Stimulated activated CD8-positive, alpha-beta memory T cell treated with anti-CD3 and anti-CD28 coated beads, Interleukin-4, amount 100 ng/mL, for 24 hours (primary cell): ENCODE results near the gene IPO13.

Source experiments
- DNase-seq: peaks from one replicate; pipeline ENCODE4 v3.0.0-alpha.2; 2020; ENCODE audit warnings: low read depth

IPO13 gene

GRCh38 chr1:43946236-43947060 lies at the start of gene IPO13:
IPO13 (plus strand) TSS chr1:43946950; CDS start chr1:43947601, 651 bp downstream.
- DNase-seq = peak; percentile 91

GRCh38 chr1:43898981-43899380 lies 47.8 kb upstream of the IPO13 start:
- no peak for DNase-seq

GRCh38 chr1:43900386-43900785 lies 46.4 kb upstream of the IPO13 start:
- no peak for DNase-seq

GRCh38 chr1:43901196-43901961 lies 45.4 kb upstream of the IPO13 start:
- no peak for DNase-seq

GRCh38 chr1:43902058-43902831 lies 44.5 kb upstream of the IPO13 start:
- no peak for DNase-seq

GRCh38 chr1:43904660-43905551 lies 41.8 kb upstream of the IPO13 start:
- DNase-seq = no peak

- DNase-seq = no peak
Observed at GRCh38 chr1:43908226-43908625, 38.5 kb upstream of the IPO13 start.

- DNase-seq = no peak
Observed at GRCh38 chr1:43908858-43909257, 37.9 kb upstream of the IPO13 start.

- DNase-seq = no peak
Observed at GRCh38 chr1:43910343-43910742, 36.4 kb upstream of the IPO13 start.

- DNase-seq = no peak
Observed at GRCh38 chr1:43912607-43913006, 34.1 kb upstream of the IPO13 start.

GRCh38 chr1:43913051-43913501 lies 33.7 kb upstream of the IPO13 start:
- no peak for DNase-seq

- DNase-seq = no peak
Observed at GRCh38 chr1:43913666-43914360, 32.9 kb upstream of the IPO13 start.

GRCh38 chr1:43914576-43915525 lies 31.9 kb upstream of the IPO13 start:
- DNase-seq = no peak

GRCh38 chr1:43919906-43920305 lies 26.8 kb upstream of the IPO13 start:
- no peak for DNase-seq

- no peak for DNase-seq
Observed at GRCh38 chr1:43921022-43921421, 25.7 kb upstream of the IPO13 start.

GRCh38 chr1:43924516-43924915 lies 22.2 kb upstream of the IPO13 start:
- DNase-seq = no peak

- DNase-seq = no peak
Observed at GRCh38 chr1:43925846-43926245, 20.9 kb upstream of the IPO13 start.

GRCh38 chr1:43930168-43930948 lies 16.4 kb upstream of the IPO13 start:
- no peak for DNase-seq

- DNase-seq = no peak
Observed at GRCh38 chr1:43930949-43931275, 15.8 kb upstream of the IPO13 start.
